Sigmoid colon (tissue), 7 donors: ENCODE measurements around the gene HACD2. TPM values are rescaled to one million over a fixed set of nuclear protein-coding genes. Genes with fewer than 3 reads are reported as not detected.

ENCODE experiments used
- DNase-seq: peaks from one replicate; pipeline ENCODE4 v3.0.0-alpha.2; 2019
- H3K27ac ChIP-seq, 4 donors: fragments of 200-600 bp; sonication (generic); one replicate each; pipeline ENCODE4 v1.5.1; 2016 to 2019; ENCODE audit warnings: mild to moderate bottlenecking in 1 of 4
- H3K27me3 ChIP-seq, 3 donors: fragments of 200-600 bp; sonication (generic); one replicate each; pipeline ENCODE4 v1.5.1; 2019; ENCODE audit warnings: mild to moderate bottlenecking in 1 of 3
- H3K36me3 ChIP-seq, 4 donors: fragments of 200-600 bp; sonication (generic); one replicate each; pipeline ENCODE4 v1.5.1; 2016 to 2019
- H3K4me1 ChIP-seq, 4 donors: fragments of 200-600 bp; sonication (generic); one replicate each; pipeline ENCODE4 v1.5.1; 2017 to 2019
- H3K4me3 ChIP-seq, 4 donors: fragments of 200-600 bp; sonication (generic); one replicate each; pipeline ENCODE4 v1.5.1; 2017 to 2019; ENCODE audit warnings: mild to moderate bottlenecking in 2 of 4, moderate library complexity in 1 of 4
- H3K9me3 ChIP-seq, 4 donors: fragments of 200-600 bp in 3 of 4; sonication (generic) in 3 of 4; one replicate each; pipeline versions ENCODE4 v1.5.1 to v1.6.1; 2013 to 2019
- EP300 ChIP-seq, 4 donors: sonication (generic); formaldehyde crosslinking; IDR thresholded peaks; one replicate each; pipeline ENCODE4 v1.6.1; 2017; ENCODE audit warnings: antibody characterized with exemption in 4 of 4
- POLR2A ChIP-seq, 2 donors: fragments of 450-650 bp; IDR thresholded peaks; one replicate each; pipeline ENCODE4 v1.6.1; 2016; ENCODE audit warnings: antibody characterized with exemption in 2 of 2, mild to moderate bottlenecking in 2 of 2, moderate library complexity in 2 of 2
- POLR2AphosphoS5 ChIP-seq, 4 donors: sonication (generic); formaldehyde crosslinking; IDR thresholded peaks; one replicate each; pipeline ENCODE4 v1.6.1; 2017; ENCODE audit warnings: antibody characterized with exemption in 4 of 4
- WGBS, 2 donors: extraction: QIAGEN DNeasy Blood & Tissue Kit; methylation state at CpG; one replicate each; pipeline ENCODE4 v1.1.7; 2013; 5-methylcytosine and 5-hydroxymethylcytosine counted together
- intact Hi-C: fragments of 100-400 bp; cut with DNase I; formaldehyde crosslinking; loops from one replicate; pipeline ENCODE4 v1.15.1; 2023
- polyA plus RNA-seq, 3 donors: library from polyadenylated mRNA; stranded (reverse); fragments of 200-250 nt; gene quantifications; one replicate each; pipeline ENCODE4 v1.2.3, GENCODE V29; 2013
- total RNA-seq, 4 donors: library from RNA; depleted of rRNA; stranded (reverse); fragments of >200 nt; gene quantifications; one replicate each; pipeline ENCODE4 v1.1.0, GENCODE V29; 2016
- TF ChIP-seq, protein P1 (sequence below), 4 experiments: fragments of 450-650 bp in 3 of 4; fragments of 200-600 bp in 1 of 4; IDR thresholded peaks; one replicate each; pipeline ENCODE4 v1.5.1; 2016 to 2019; ENCODE audit warnings: antibody characterized with exemption in 4 of 4, mild to moderate bottlenecking in 3 of 4, moderate library complexity in 2 of 4
- donor health status: healthy with polysubstance abuse.
- donor health status: Bipolar disorder and iron deficiency.
- donor health status: healthy.

The HACD2 gene
- total and polyA plus RNA-seq, 7 donors = 6.6 to 26.4 (median 18.6) TPM

DNA sequence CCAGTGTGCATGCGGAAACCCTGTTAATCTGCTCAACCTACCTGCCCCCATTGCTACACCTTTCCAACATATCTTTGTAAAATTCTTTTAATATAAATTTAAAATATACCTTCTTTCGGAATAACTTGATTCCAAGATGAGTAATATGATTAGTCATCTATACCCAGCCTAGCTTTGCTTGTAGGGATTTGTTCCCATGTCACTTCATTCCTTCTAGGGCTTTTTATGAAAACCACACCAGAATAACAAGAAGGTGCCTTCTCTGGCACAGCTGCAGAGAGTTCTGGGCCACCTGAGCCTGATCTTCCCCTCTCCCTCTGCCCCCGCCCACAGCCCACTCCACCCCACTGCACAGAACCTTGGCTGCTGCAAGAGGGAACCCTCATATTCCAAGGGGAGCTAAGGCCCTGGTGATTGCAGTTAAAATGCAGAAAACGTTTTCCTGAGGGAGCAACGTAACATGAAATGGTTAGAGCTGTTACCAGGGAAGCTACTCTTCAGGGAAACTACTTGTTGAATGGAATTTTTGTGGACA is 38.6 kb upstream of the HACD2 start:
- Histone ChIP-seq H3K4me3 (no peak overlapping the region), H3K36me3 (peaks cover 14 to 79% (median 36%) of the 10 kb centered on the region in 4 donors), H3K27ac (peak overlapping the region; percentile 90 to 98 (median 93)), H3K4me1 (peaks cover 0 to 61% (median 41%) of the 10 kb centered on the region in 4 donors), H3K9me3 (no peaks in the 10 kb centered on the region), H3K27me3 (no peaks in the 10 kb centered on the region)
- 90 to 91% methylated on average over 5 of the region's 5 CpGs for WGBS, 2 donors
- no peak for TF ChIP-seq POLR2AphosphoS5 (IDR thresholded peaks at IDR 0.05)
- no peak for TF ChIP-seq EP300 (IDR thresholded peaks at IDR 0.05)
- TF ChIP-seq POLR2A (IDR thresholded peaks at IDR 0.05) = no peak
- TF ChIP-seq, protein P1, sequence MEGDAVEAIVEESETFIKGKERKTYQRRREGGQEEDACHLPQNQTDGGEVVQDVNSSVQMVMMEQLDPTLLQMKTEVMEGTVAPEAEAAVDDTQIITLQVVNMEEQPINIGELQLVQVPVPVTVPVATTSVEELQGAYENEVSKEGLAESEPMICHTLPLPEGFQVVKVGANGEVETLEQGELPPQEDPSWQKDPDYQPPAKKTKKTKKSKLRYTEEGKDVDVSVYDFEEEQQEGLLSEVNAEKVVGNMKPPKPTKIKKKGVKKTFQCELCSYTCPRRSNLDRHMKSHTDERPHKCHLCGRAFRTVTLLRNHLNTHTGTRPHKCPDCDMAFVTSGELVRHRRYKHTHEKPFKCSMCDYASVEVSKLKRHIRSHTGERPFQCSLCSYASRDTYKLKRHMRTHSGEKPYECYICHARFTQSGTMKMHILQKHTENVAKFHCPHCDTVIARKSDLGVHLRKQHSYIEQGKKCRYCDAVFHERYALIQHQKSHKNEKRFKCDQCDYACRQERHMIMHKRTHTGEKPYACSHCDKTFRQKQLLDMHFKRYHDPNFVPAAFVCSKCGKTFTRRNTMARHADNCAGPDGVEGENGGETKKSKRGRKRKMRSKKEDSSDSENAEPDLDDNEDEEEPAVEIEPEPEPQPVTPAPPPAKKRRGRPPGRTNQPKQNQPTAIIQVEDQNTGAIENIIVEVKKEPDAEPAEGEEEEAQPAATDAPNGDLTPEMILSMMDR (IDR thresholded peaks at IDR 0.05) = no peak
- no peak for DNase-seq
- intact Hi-C loops = no loop called here

DNA sequence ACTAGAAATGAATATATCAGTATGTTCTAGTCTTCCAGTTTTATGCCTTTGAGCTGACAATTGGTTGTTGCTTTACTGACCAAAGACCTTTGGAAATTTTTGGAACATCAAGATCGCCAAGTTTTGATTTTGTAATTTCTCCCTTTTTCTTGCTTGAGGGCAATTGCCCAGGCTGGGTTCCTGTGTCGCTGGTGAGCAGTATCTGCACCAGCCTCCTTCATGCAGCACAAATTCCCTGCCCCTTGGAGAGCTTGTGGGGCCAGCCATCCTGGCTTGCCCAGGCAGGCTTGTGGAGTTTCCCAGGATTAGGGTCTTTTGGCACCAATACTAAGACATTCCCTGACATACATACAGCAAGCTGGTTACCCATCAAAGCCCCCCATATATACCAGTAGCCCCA is 37.9 kb upstream of the HACD2 start:
- H3K4me1 ChIP-seq = peaks cover 0 to 60% (median 37%) of the 10 kb centered on the region in 4 donors
- no peak overlapping the region for H3K4me3 ChIP-seq
- H3K36me3 ChIP-seq = peaks cover 20 to 79% (median 40%) of the 10 kb centered on the region in 4 donors
- TF ChIP-seq, protein P1 (IDR thresholded peaks at IDR 0.05) = no peak
- TF ChIP-seq POLR2AphosphoS5 (IDR thresholded peaks at IDR 0.05) = no peak
- TF ChIP-seq POLR2A (IDR thresholded peaks at IDR 0.05) = no peak
- TF ChIP-seq EP300 (IDR thresholded peaks at IDR 0.05) = no peak
- DNase-seq = no peak
- no peaks in the 10 kb centered on the region for H3K27me3 ChIP-seq
- WGBS, 2 donors = 93 to 95% methylated on average over 2 of the region's 2 CpGs
- no peaks in the 10 kb centered on the region for H3K9me3 ChIP-seq
- intact Hi-C loops = no loop called here
- H3K27ac ChIP-seq = peak overlapping the region; percentile 90 to 98 (median 93)

DNA sequence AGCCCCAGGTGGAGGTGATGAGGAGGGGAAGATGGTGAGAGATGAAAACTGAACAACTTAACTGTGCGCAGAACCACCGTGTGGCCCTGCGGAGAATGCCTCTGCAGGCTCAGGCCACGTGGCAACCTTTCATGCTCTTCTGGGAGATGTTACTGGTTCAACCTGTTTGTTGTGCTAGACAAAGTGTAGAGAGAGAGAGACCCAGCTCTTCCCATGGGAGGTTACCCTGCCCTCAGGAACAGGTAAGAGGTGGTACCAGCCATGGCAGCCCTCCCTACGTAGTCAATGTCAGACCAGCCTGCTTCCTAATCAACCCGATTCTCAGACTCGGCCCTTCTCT is 37.0 kb upstream of the HACD2 start:
- no peak overlapping the region for H3K4me3 ChIP-seq
- intact Hi-C loops = no loop called here
- WGBS, 2 donors = 90 to 91% methylated on average over 7 of the region's 7 CpGs
- H3K36me3 ChIP-seq = peaks cover 22 to 79% (median 38%) of the 10 kb centered on the region in 4 donors
- TF ChIP-seq, protein P1 (IDR thresholded peaks at IDR 0.05) = no peak
- TF ChIP-seq POLR2AphosphoS5 (IDR thresholded peaks at IDR 0.05) = peak in 1 of 4 donors; percentile 2
- H3K4me1 ChIP-seq = peaks cover 0 to 66% (median 39%) of the 10 kb centered on the region in 4 donors
- no peaks in the 10 kb centered on the region for H3K9me3 ChIP-seq
- DNase-seq = no peak
- peak overlapping the region; percentile 90 to 98 (median 93) for H3K27ac ChIP-seq
- no peaks in the 10 kb centered on the region for H3K27me3 ChIP-seq

DNA sequence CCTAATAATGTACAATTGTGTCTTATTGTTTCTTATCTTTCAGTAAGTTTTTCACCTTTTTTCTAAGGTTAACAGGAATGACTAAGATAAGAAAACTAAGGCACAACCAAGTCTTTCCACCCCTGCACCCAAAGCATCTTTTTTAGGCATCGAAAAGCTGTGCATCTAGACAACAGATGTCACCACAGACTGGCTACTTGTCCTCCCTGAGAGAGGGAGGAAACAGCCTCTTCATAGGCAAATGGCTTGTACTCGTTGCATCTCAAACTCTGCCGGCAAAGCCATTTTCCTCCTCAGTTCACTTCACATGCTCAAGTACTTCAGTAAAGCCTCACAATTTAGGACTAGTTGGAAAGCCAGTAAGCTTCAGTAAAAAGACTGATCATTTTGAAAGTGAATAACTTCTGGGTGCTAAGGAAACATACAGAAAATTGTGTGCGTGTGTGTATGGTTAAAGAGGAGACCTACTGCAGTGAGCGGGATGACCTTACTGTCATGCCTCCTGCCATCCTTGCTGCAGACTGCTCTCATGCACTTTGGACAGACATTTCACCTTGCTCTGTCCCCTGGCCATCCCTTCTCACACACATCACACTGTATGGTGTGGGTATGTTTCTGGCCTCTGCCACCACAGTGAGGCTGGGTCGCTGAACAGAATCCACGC is 36.5 kb upstream of the HACD2 start:
- WGBS, 2 donors = 82 to 92% methylated on average over 7 of the region's 7 CpGs
- peaks cover 0 to 66% (median 40%) of the 10 kb centered on the region in 4 donors for H3K4me1 ChIP-seq
- H3K27me3 ChIP-seq = no peaks in the 10 kb centered on the region
- H3K9me3 ChIP-seq = no peaks in the 10 kb centered on the region
- no peak overlapping the region for H3K4me3 ChIP-seq
- H3K27ac ChIP-seq = peak overlapping the region; percentile 90 to 98 (median 93)
- H3K36me3 ChIP-seq = peaks cover 17 to 77% (median 34%) of the 10 kb centered on the region in 4 donors
- DNase-seq = no peak
- no peak for TF ChIP-seq POLR2A (IDR thresholded peaks at IDR 0.05)
- no peak for TF ChIP-seq EP300 (IDR thresholded peaks at IDR 0.05)
- TF ChIP-seq, protein P1 (IDR thresholded peaks at IDR 0.05) = no peak
- TF ChIP-seq POLR2AphosphoS5 (IDR thresholded peaks at IDR 0.05) = no peak
- intact Hi-C loops = no loop called here
